ENCODE data around the gene CHAF1A.

GRCh38 chr19:4402171-4403004, at the start of gene CHAF1A:
- TF ChIP-seq POLR2A (IDR thresholded peaks at IDR 0.05) = peak in 1 of 2 donors; percentile 68
- TF ChIP-seq, protein P1, sequence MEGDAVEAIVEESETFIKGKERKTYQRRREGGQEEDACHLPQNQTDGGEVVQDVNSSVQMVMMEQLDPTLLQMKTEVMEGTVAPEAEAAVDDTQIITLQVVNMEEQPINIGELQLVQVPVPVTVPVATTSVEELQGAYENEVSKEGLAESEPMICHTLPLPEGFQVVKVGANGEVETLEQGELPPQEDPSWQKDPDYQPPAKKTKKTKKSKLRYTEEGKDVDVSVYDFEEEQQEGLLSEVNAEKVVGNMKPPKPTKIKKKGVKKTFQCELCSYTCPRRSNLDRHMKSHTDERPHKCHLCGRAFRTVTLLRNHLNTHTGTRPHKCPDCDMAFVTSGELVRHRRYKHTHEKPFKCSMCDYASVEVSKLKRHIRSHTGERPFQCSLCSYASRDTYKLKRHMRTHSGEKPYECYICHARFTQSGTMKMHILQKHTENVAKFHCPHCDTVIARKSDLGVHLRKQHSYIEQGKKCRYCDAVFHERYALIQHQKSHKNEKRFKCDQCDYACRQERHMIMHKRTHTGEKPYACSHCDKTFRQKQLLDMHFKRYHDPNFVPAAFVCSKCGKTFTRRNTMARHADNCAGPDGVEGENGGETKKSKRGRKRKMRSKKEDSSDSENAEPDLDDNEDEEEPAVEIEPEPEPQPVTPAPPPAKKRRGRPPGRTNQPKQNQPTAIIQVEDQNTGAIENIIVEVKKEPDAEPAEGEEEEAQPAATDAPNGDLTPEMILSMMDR (IDR thresholded peaks at IDR 0.05) = no peak
